ENCODE data around the gene TCIRG1. TPM values are rescaled to one million over a fixed set of nuclear protein-coding genes. Genes with fewer than 3 reads are reported as not detected.

The TCIRG1 gene
- polyA plus RNA-seq, 2 of the 4 experiments (the other 2 are of a cell fraction), result 36.3 to 120 TPM

- ChIA-PET CTCF (interaction anchor here (1.1 to 1.3 kb wide), 4 partner anchors 10 to 76 kb away, joined by 3 to 4 read pairs (median 3); partner anchors contain the start of gene ALDH3B1), POLR2A (interaction anchor here (2.5 kb wide), 1 partner anchor 19 kb away, joined by 16 read pairs; no protein-coding TSS in a partner anchor)
- peak overlapping the region; percentile 94; the same call in 2 of the 3 replicates for H3K4me3 ChIP-seq
- FAIRE-seq (no peak), ATAC-seq (no peak), DNase-seq (ENCODE audit: low read depth in 1 of 2, low spot score in 1 of 2) (no peak)
- peak overlapping the region; percentile 88 for H3K4me2 ChIP-seq
- H3K4me1 ChIP-seq, result peaks cover 53% of the 10 kb centered on the region
- peak overlapping the region; percentile 94 to 98; a peak in 5 of 6 replicates for H3K27ac ChIP-seq
- H3K9me3 ChIP-seq, result no peaks in the 10 kb centered on the region
- no peak for TF ChIP-seq MAZ (IDR thresholded peaks at IDR 0.05; ENCODE audit: borderline replicate concordance, low read depth, low read length)
- no peak for TF ChIP-seq E2F6 (IDR thresholded peaks at IDR 0.05; ENCODE audit: borderline replicate concordance, low read depth)
- TF ChIP-seq TP53 (CRISPR knock-in tag; IDR thresholded peaks at IDR 0.05), result no peak
- no peak for TF ChIP-seq SREBF2 (IDR thresholded peaks at IDR 0.05)
- no peak for TF ChIP-seq HOXA7 (CRISPR knock-in tag; IDR thresholded peaks at IDR 0.05)
- TF ChIP-seq PBX3 (IDR thresholded peaks at IDR 0.05), result no peak
- no peak for TF ChIP-seq NFE2L2 (conservative IDR thresholded peaks at IDR 0.05; ENCODE audit: low read length)
- no peak for TF ChIP-seq TFCP2L1 (CRISPR knock-in tag; IDR thresholded peaks at IDR 0.05)
- no peak for TF ChIP-seq HES2 (IDR thresholded peaks at IDR 0.05)
- no peak for TF ChIP-seq CEBPB (IDR thresholded peaks at IDR 0.05)
- TF ChIP-seq HMGXB4 (CRISPR knock-in tag; IDR thresholded peaks at IDR 0.05; ENCODE audit: borderline replicate concordance), result no peak
- WGBS (ENCODE audit: missing lambda C conversion rate), result 85% methylated on average over 8 of the region's 9 CpGs
Observed at GRCh38 chr11:68032003-68032402, 6.8 kb upstream of the TCIRG1 start.

GRCh38 chr11:68032997-68033707, 5.7 kb upstream of the TCIRG1 start:
- DNase-seq (ENCODE audit: low read depth in 1 of 2, low spot score in 1 of 2), result no peak
- POLR2A ChIA-PET, result no interaction called here
- TF ChIP-seq NR3C1 (IDR thresholded peaks at IDR 0.05) (no peak), ZFP36 (IDR thresholded peaks at IDR 0.05; ENCODE audit: borderline replicate concordance, partially characterized antibody) (no peak), HOXB13 (CRISPR knock-in tag; IDR thresholded peaks at IDR 0.05; ENCODE audit: low read depth) (no peak), CEBPB (IDR thresholded peaks at IDR 0.05) (no peak), HOXA7 (CRISPR knock-in tag; IDR thresholded peaks at IDR 0.05) (no peak), CTCF (IDR thresholded peaks at IDR 0.05) (no peak), EHMT2 (IDR thresholded peaks at IDR 0.05; ENCODE audit: low read depth) (no peak), MYC (IDR thresholded peaks at IDR 0.05; ENCODE audit: borderline replicate concordance, low read length) (no peak), FOSB (CRISPR knock-in tag; IDR thresholded peaks at IDR 0.05) (no peak), FOSL2 (IDR thresholded peaks at IDR 0.05) (no peak), FOSL2 (CRISPR knock-in tag; IDR thresholded peaks at IDR 0.05) (no peak)
- no peak for ATAC-seq
- CTCF ChIA-PET, result interaction anchor here (0.8 to 1.5 kb wide), 5 partner anchors 10 to 265 kb away, joined by 3 to 4 read pairs (median 3); partner anchors contain the start of gene ALDH3B1
- Histone ChIP-seq H3K27ac (peak overlapping the region in 1 of 2 experiments; percentile 98; a peak in 3 of 6 replicates), H3K9me3 (no peaks in the 10 kb centered on the region), H3K4me1 (peaks cover 50% of the 10 kb centered on the region), H3K4me2 (no peak overlapping the region), H3K4me3 (no peak overlapping the region)
- no peak for FAIRE-seq
- WGBS (ENCODE audit: missing lambda C conversion rate), result 92% methylated on average over 28 of the region's 29 CpGs

All from A549 (cell line).